MM.1S (cell line): ENCODE measurements around the gene UCHL5.

Experiments used
- CTCF ChIP-seq: fragments of 300-600 bp; sonication (generic); IDR thresholded peaks from 2 replicates; pipeline ENCODE4 v1.5.1; 2016; ENCODE audit warnings: antibody characterized with exemption, low read length, mixed read lengths
- EZH2 ChIP-seq: fragments of 300-600 bp; sonication (generic); optimal IDR thresholded peaks from 2 replicates; pipeline ENCODE3; 2017; ENCODE audit warnings: low read depth, mild to moderate bottlenecking, antibody characterized with exemption, low read length, mixed read lengths
- EZH2phosphoT487 ChIP-seq: fragments of 300-600 bp; sonication (generic); IDR thresholded peaks from 2 replicates; pipeline ENCODE4 v1.6.1; 2018; ENCODE audit warnings: antibody characterized with exemption, low read length

- TF ChIP-seq CTCF, result no peak
- TF ChIP-seq EZH2, result no peak
- TF ChIP-seq EZH2phosphoT487, result no peak
These were observed 45.5 kb downstream of the UCHL5 start for GRCh38 chr1:193013707-193014106.
